Aorta (tissue), 5 donors: ENCODE data around the gene JOSD1. TPM values are rescaled to one million over a fixed set of nuclear protein-coding genes. Genes with fewer than 3 reads are reported as not detected.

Source experiments
- ATAC-seq: fragments of 200-7000 bp; cut with Tn5 transposase; one replicate; pipeline ENCODE4 v1.9.1; 2022; ENCODE audit warnings: moderate library complexity; ENCODE audit not compliant: low FRiP score
- DNase-seq, 2 donors: peaks; one replicate each; pipeline ENCODE4 v3.0.0-alpha.2; 2020
- H3K27ac ChIP-seq, 2 donors: one replicate each; pipeline ENCODE4 v1.5.1; 2013; ENCODE audit warnings: low read length in 2 of 2, mild to moderate bottlenecking in 2 of 2, moderate library complexity in 2 of 2, control low read depth in 1 of 2, inconsistent platforms in 1 of 2, low read depth in 1 of 2
- H3K27me3 ChIP-seq, 2 donors: one replicate each; pipeline ENCODE4 v1.6.1; 2013; ENCODE audit warnings: control low read depth in 1 of 2, low read length in 1 of 2, mild to moderate bottlenecking in 1 of 2, moderate library complexity in 1 of 2; ENCODE audit not compliant: insufficient read depth in 2 of 2, control insufficient read depth in 1 of 2
- H3K36me3 ChIP-seq, 2 donors: one replicate each; pipeline ENCODE4 v1.6.1; 2013; ENCODE audit warnings: control low read depth in 1 of 2, low read length in 1 of 2, mild to moderate bottlenecking in 1 of 2; ENCODE audit not compliant: insufficient read depth in 2 of 2, control insufficient read depth in 1 of 2
- H3K4me1 ChIP-seq, 2 donors: one replicate each; pipeline ENCODE4 v1.6.1; 2013; ENCODE audit warnings: low read length in 2 of 2, control low read depth in 1 of 2, mild to moderate bottlenecking in 1 of 2, moderate library complexity in 1 of 2; ENCODE audit not compliant: insufficient read depth in 2 of 2, control insufficient read depth in 1 of 2
- H3K4me3 ChIP-seq, 2 donors: one replicate each; pipeline ENCODE4 v1.5.1; 2013; ENCODE audit warnings: low read length in 2 of 2, control low read depth in 1 of 2, mild to moderate bottlenecking in 1 of 2
- H3K9me3 ChIP-seq: one replicate; pipeline ENCODE4 v1.6.1; 2013; ENCODE audit warnings: mild to moderate bottlenecking, low read length; ENCODE audit not compliant: control insufficient read depth
- WGBS, 2 donors: extraction: QIAGEN DNeasy Blood & Tissue Kit; methylation state at CpG; one replicate each; pipeline ENCODE4 v1.1.7; 2013; 5-methylcytosine and 5-hydroxymethylcytosine counted together
- intact Hi-C, 2 donors: fragments of 100-400 bp; cut with DNase I; formaldehyde crosslinking; loops; one replicate each; pipeline versions ENCODE4 v1.14.2 to v1.15.0; 2022
- polyA plus RNA-seq, 2 donors: library from polyadenylated mRNA; stranded (reverse); fragments of 200-250 nt; gene quantifications; one replicate each; pipeline ENCODE4 v1.2.3, GENCODE V29; 2013
- total RNA-seq, 2 donors: library from RNA; stranded (reverse); fragmentation: NEBNext Ultra II Directional; extraction: Animal tissue kit (Norgen Biotek cat#: 25700); gene quantifications; one replicate each; pipeline ENCODE4 v1.2.1, GENCODE V29; 2021
- donor health status: healthy with polysubstance abuse.
- donor health status: Bipolar disorder and iron deficiency.
- donor health status: DM: no; HTN: no; CAD: no.
- donor health status: DM: no; HTN: no; CAD: no.
- donor health status: DM: yes; HTN: yes; CAD: no.

The JOSD1 gene
- total and polyA plus RNA-seq, 4 donors: 19.7 to 54.7 (median 42.0) TPM

DNA sequence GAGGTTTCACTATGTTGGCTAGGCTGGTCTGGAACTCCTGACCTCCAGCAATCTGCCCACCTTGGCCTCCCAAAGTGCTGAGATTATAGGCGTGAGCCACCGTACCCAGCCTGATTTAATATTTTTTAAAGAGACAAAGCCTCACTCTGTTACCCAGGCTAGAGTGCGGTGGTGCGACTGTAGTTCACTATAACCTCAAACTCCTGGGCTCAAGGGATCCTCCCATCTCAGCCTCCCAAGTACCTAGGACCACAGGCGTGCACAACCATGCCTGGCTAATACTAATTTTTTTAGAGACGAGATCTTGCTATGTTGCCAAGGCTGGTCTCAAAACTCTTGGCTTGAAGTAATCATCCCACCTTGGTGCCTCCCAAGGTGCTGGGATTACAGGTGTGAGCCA is 18.5 kb upstream of the JOSD1 start:
- intact Hi-C loops: loop anchor here in 1 of 2 donors (5.0 kb wide), 1 partner anchor 33 kb away; no protein-coding TSS in a partner anchor
- H3K27ac ChIP-seq: no peak overlapping the region
- DNase-seq (peak in 1 of 2 donors; percentile 28), ATAC-seq (no peak)
- H3K27me3 ChIP-seq: no peaks in the 10 kb centered on the region
- H3K9me3 ChIP-seq: no peaks in the 10 kb centered on the region
- H3K4me3 ChIP-seq: no peak overlapping the region
- no peaks in the 10 kb centered on the region for H3K4me1 ChIP-seq
- peaks cover 0 to 2% of the 10 kb centered on the region in 2 donors for H3K36me3 ChIP-seq
- WGBS, 2 donors: 89 to 91% methylated on average over 6 of the region's 6 CpGs

DNA sequence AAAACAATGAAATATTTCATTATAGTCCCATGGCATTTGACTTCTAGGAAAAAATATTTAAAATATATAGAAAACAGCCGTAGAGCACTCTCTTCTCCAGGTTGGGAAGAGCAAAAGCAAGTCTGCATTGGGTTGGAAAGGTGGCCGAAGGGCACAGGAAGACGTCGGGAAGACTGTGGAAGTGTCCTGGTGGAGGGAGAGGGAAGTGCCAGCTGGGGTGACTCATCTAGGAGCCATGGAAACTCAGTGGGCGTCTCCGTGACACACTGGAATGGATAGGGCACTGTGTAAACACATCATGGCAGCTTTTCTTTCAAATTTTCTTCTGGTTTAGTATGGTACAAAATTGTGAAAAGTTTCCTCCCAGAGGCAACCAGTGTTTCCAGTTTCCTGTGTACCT is 17.7 kb upstream of the JOSD1 start:
- intact Hi-C loops: loop anchor here (1.0 to 5.0 kb wide), 2 partner anchors 13 to 34 kb away; partner anchors contain the start of gene GTPBP1 (in 1 of the 2)
- 16 to 17% methylated on average over 6 of the region's 6 CpGs for WGBS, 2 donors
- Histone ChIP-seq H3K27ac (peak overlapping the region in 1 of 2 donors; percentile 10), H3K27me3 (no peaks in the 10 kb centered on the region), H3K4me3 (no peak overlapping the region), H3K4me1 (no peaks in the 10 kb centered on the region), H3K36me3 (peaks cover 0 to 2% of the 10 kb centered on the region in 2 donors), H3K9me3 (no peaks in the 10 kb centered on the region)
- ATAC-seq (peak; percentile 88), DNase-seq (peak; percentile 81 to 89)

DNA sequence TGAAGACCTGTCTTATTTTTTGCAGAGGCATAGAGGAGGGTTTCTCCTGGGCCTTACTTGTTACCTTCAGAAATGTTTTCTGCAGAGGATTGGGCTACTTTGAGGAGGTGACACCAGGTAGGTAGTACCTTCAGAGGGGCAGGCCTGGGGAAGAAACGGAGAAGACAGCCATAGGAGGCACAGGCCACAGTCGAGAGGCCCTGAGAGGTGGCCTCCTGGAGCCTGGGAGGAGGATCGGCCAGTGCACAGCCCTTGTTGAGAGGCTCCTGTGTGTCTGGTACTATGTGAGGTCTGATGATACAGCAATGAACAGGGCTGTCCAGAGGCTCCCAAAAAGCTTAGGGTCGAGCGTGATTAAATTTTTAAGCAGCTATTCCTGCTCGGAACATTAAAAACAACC is 16.5 kb upstream of the JOSD1 start:
- Histone ChIP-seq H3K4me1 (no peaks in the 10 kb centered on the region), H3K27ac (no peak overlapping the region), H3K4me3 (no peak overlapping the region), H3K27me3 (no peaks in the 10 kb centered on the region), H3K9me3 (no peaks in the 10 kb centered on the region), H3K36me3 (peaks cover 0 to 2% of the 10 kb centered on the region in 2 donors)
- 87 to 91% methylated on average over 6 of the region's 6 CpGs for WGBS, 2 donors
- intact Hi-C loops: loop anchor here in 1 of 2 donors (5.0 kb wide), 1 partner anchor 35 kb away; no protein-coding TSS in a partner anchor
- ATAC-seq (no peak), DNase-seq (no peak)

- ATAC-seq: no peak
- H3K9me3 ChIP-seq: no peaks in the 10 kb centered on the region
- peaks cover 0 to 2% of the 10 kb centered on the region in 2 donors for H3K36me3 ChIP-seq
- H3K4me3 ChIP-seq: no peak overlapping the region
- WGBS, 2 donors: 92 to 97% methylated on average over 9 of the region's 9 CpGs
- DNase-seq: peak in 1 of 2 donors; percentile 46
- no peaks in the 10 kb centered on the region for H3K27me3 ChIP-seq
- intact Hi-C loops: loop anchor here in 1 of 2 donors (5.0 kb wide), 1 partner anchor 35 kb away; no protein-coding TSS in a partner anchor
- no peaks in the 10 kb centered on the region for H3K4me1 ChIP-seq
- no peak overlapping the region for H3K27ac ChIP-seq
Measured at GRCh38 chr22:38716826-38717225, 16.1 kb upstream of the JOSD1 start.

DNA sequence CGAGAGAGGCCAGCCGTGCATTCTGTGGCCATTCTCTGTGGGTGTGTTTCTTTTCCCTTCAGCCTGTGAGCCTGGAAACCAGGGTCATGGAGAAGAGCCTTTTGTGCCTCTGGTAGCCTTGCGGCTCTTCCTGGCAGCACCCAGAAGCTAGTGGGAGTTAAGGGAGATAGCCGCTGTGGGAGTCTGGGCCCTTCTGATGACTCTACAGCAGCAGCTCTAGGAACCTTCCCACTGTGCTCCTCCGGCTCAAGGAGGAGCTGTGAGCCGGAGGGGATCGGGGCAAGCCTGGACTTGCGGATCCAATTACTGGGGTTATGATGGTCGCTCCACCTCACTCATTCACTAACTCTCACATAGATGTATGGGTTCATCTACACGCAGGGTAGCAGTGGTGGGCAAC is 15.5 kb upstream of the JOSD1 start:
- no peak for DNase-seq
- H3K4me1 ChIP-seq: no peaks in the 10 kb centered on the region
- WGBS, 2 donors: 92 to 95% methylated on average over 10 of the region's 10 CpGs
- no peaks in the 10 kb centered on the region for H3K36me3 ChIP-seq
- intact Hi-C loops: loop anchor here in 1 of 2 donors (5.0 kb wide), 1 partner anchor 36 kb away; no protein-coding TSS in a partner anchor
- H3K27me3 ChIP-seq: no peaks in the 10 kb centered on the region
- ATAC-seq: no peak
- no peaks in the 10 kb centered on the region for H3K9me3 ChIP-seq
- H3K27ac ChIP-seq: no peak overlapping the region
- H3K4me3 ChIP-seq: no peak overlapping the region

DNA sequence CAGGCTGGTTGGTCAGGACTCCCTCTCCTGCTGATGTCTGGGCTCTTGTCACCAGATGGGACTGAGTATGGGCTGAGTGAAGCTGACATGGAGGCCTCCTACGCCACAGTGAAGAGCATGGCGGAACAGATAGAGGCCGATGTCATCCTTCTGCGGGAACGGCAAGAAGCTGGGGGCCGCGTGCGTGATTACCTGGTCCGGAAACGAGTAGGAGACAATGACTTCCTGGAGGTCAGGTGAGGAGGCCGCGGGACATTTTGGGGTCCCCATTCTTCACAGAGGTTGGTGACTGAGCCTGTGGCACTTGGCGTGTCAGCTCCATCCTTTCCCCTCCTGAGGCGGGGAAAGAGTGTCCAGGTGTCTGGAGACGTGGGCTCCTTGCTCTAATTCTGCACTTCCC is 15.1 kb upstream of the JOSD1 start:
- Histone ChIP-seq H3K9me3 (no peaks in the 10 kb centered on the region), H3K27me3 (no peaks in the 10 kb centered on the region), H3K36me3 (no peaks in the 10 kb centered on the region), H3K4me3 (no peak overlapping the region), H3K4me1 (no peaks in the 10 kb centered on the region), H3K27ac (no peak overlapping the region)
- ATAC-seq (no peak), DNase-seq (peak in 1 of 2 donors; percentile 41)
- 94 to 95% methylated on average over 15 of the region's 15 CpGs for WGBS, 2 donors
- intact Hi-C loops: loop anchor here in 1 of 2 donors (5.0 kb wide), 1 partner anchor 36 kb away; no protein-coding TSS in a partner anchor

GRCh38 chr22:38715176-38715764 is 14.5 kb upstream of the JOSD1 start:
- Histone ChIP-seq H3K4me1 (no peaks in the 10 kb centered on the region), H3K4me3 (no peak overlapping the region), H3K27ac (no peak overlapping the region), H3K27me3 (no peaks in the 10 kb centered on the region), H3K36me3 (no peaks in the 10 kb centered on the region), H3K9me3 (no peaks in the 10 kb centered on the region)
- ATAC-seq: no peak
- DNase-seq: peak in 1 of 2 donors; percentile 54
- 89 to 91% methylated on average over 9 of the region's 9 CpGs for WGBS, 2 donors
- intact Hi-C loops: loop anchor here in 1 of 2 donors (5.0 kb wide), 1 partner anchor 37 kb away; no protein-coding TSS in a partner anchor

DNA sequence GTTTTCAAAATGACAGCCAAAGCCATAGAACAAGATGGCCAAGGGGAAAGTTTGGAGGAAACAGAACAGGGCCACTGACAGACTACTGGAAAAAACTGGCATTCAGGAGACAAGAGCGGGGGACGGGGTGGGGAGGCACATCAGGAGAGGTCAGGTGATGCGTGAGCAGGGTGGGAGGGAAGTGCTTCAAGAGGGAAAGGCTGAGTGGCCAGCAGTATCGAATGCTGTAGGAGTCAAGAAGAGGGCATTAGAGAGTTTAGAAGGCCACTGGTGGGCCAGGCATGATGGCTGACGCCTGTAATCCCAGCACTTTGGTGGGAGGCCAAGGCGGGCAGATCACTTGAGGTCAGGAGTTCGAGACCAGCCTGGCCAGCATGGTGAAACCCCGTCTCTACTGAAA is 13.2 kb upstream of the JOSD1 start:
- WGBS, 2 donors: 89 to 90% methylated on average over 8 of the region's 8 CpGs
- Histone ChIP-seq H3K4me3 (no peak overlapping the region), H3K4me1 (no peaks in the 10 kb centered on the region), H3K9me3 (no peaks in the 10 kb centered on the region), H3K36me3 (no peaks in the 10 kb centered on the region), H3K27me3 (no peaks in the 10 kb centered on the region), H3K27ac (no peak overlapping the region)
- intact Hi-C loops: no loop called here
- ATAC-seq (no peak), DNase-seq (no peak)
